Measurements from ENCODE around the gene P2RY12.

Gene P2RY12

DNA sequence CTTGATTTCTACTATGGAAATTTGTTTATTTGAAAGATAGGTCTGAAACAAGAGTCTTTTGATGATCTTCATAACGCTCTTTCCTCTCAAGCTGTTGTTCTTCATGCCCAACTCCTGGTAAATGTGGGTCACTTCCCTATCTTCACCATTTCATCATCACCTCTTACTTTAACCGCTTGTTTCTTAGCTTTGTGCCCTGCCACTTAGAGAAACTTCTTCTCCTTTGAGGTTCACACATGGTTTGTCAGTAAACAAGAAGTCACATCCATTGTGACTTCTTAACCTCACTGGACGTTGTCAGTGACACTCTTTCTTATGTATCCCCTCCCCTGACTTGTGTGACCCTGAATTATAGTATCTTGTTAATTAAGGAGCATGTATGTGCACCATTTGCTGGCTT is 38.3 kb downstream of the P2RY12 start (continued):
- TF ChIP-seq, protein P1, sequence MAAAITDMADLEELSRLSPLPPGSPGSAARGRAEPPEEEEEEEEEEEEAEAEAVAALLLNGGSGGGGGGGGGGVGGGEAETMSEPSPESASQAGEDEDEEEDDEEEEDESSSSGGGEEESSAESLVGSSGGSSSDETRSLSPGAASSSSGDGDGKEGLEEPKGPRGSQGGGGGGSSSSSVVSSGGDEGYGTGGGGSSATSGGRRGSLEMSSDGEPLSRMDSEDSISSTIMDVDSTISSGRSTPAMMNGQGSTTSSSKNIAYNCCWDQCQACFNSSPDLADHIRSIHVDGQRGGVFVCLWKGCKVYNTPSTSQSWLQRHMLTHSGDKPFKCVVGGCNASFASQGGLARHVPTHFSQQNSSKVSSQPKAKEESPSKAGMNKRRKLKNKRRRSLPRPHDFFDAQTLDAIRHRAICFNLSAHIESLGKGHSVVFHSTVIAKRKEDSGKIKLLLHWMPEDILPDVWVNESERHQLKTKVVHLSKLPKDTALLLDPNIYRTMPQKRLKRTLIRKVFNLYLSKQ (tag by site-specific recombination; IDR thresholded peaks at IDR 0.05; ENCODE audit: borderline replicate concordance): no peak
- TF ChIP-seq SALL2 (tag by site-specific recombination; IDR thresholded peaks at IDR 0.05; ENCODE audit: borderline replicate concordance) (no peak), ZFP37 (tag by site-specific recombination; IDR thresholded peaks at IDR 0.05) (no peak), ZBTB21 (tag by site-specific recombination; IDR thresholded peaks at IDR 0.05) (no peak), OVOL3 (tag by site-specific recombination; IDR thresholded peaks at IDR 0.05) (no peak), ZNF335 (tag by site-specific recombination; conservative IDR thresholded peaks at IDR 0.05) (no peak)

DNA sequence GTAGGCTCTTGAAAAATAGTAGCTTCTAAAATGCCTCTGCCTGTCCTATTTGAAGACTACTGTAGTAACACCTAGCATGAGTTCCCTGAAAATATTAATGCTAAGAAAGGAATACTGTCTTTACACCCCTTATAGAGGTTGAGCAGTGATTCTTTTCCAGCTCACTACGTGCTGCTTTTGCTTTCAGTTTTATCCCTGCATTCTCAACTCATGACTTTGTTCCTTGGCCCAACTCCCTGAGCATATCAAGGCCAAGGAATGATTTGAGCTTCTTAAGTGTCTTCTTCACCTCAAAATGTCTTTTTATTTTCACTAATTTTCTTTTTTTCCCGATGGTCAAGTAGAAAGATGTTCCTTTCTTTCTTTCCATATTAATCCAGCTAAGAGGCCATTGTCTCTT is 38.7 kb downstream of the P2RY12 start:
- POLR2A ChIA-PET: no interaction called here
- CTCF ChIA-PET: interaction anchor here (0.6 kb wide), 2 partner anchors 117 to 1043 kb away, joined by 3 to 5 read pairs; no protein-coding TSS in a partner anchor
- no peak for TF ChIP-seq ZSCAN30 (tag by site-specific recombination; IDR thresholded peaks at IDR 0.05)
- no peak for TF ChIP-seq ZNF426 (tag by site-specific recombination; IDR thresholded peaks at IDR 0.05)
- no peak overlapping the region for H3K4me3 ChIP-seq (ENCODE audit: low read depth, low read length)
- H3K27ac ChIP-seq (ENCODE audit: extremely low read depth, low read depth, low read length): no peak overlapping the region
- no peaks in the 10 kb centered on the region for H3K36me3 ChIP-seq (ENCODE audit: control insufficient read depth in 2 of 2, insufficient read depth in 1 of 2, low read length in 2 of 2)
- no peaks in the 10 kb centered on the region for H3K9me3 ChIP-seq (ENCODE audit: control insufficient read depth, insufficient read depth, low read depth, low read length)
- H3K4me1 ChIP-seq (ENCODE audit: control insufficient read depth, insufficient read depth, low read length): no peaks in the 10 kb centered on the region

DNA sequence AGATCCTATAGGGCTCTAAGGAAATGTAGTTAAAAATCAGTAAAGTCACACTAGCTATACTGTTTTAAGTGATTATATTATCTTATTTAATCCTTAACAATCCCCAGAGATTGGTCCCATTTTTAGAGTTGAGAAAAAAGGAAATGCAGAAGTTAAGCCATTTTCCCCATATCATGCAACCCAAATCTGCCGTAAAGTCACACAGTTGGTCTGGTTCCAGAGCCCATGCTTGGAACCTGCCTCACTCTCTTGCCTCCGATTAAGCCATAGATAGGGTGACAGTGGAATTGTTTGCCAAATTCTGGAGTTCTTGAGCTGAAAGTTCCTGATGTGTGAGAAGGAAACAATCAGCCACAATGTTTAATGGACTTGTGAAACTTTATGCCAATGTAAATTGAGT is 52.9 kb downstream of the P2RY12 start:
- POLR2A ChIA-PET: no interaction called here
- no peak overlapping the region for H3K4me3 ChIP-seq (ENCODE audit: low read depth, low read length)
- CTCF ChIA-PET: no interaction called here
- no peaks in the 10 kb centered on the region for H3K9me3 ChIP-seq (ENCODE audit: control insufficient read depth, insufficient read depth, low read depth, low read length)
- no peaks in the 10 kb centered on the region for H3K4me1 ChIP-seq (ENCODE audit: control insufficient read depth, insufficient read depth, low read length)
- H3K36me3 ChIP-seq (ENCODE audit: control insufficient read depth in 2 of 2, insufficient read depth in 1 of 2, low read length in 2 of 2): no peaks in the 10 kb centered on the region
- no peak overlapping the region for H3K27ac ChIP-seq (ENCODE audit: extremely low read depth, low read depth, low read length)
- TF ChIP-seq ZNF473 (tag by site-specific recombination; IDR thresholded peaks at IDR 0.05) (no peak), ZNF202 (tag by site-specific recombination; IDR thresholded peaks at IDR 0.05; ENCODE audit: borderline replicate concordance) (no peak), GLI2 (tag by site-specific recombination; IDR thresholded peaks at IDR 0.05; ENCODE audit: borderline replicate concordance, low read depth) (no peak), ZNF777 (tag by site-specific recombination; IDR thresholded peaks at IDR 0.05; ENCODE audit: borderline replicate concordance) (no peak), KLF10 (tag by site-specific recombination; IDR thresholded peaks at IDR 0.05) (no peak)
- TF ChIP-seq, protein P2, sequence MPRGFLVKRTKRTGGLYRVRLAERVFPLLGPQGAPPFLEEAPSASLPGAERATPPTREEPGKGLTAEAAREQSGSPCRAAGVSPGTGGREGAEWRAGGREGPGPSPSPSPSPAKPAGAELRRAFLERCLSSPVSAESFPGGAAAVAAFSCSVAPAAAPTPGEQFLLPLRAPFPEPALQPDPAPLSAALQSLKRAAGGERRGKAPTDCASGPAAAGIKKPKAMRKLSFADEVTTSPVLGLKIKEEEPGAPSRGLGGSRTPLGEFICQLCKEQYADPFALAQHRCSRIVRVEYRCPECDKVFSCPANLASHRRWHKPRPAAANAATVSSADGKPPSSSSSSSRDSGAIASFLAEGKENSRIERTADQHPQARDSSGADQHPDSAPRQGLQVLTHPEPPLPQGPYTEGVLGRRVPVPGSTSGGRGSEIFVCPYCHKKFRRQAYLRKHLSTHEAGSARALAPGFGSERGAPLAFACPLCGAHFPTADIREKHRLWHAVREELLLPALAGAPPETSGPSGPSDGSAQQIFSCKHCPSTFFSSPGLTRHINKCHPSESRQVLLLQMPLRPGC (tag by site-specific recombination; IDR thresholded peaks at IDR 0.05): no peak

DNA sequence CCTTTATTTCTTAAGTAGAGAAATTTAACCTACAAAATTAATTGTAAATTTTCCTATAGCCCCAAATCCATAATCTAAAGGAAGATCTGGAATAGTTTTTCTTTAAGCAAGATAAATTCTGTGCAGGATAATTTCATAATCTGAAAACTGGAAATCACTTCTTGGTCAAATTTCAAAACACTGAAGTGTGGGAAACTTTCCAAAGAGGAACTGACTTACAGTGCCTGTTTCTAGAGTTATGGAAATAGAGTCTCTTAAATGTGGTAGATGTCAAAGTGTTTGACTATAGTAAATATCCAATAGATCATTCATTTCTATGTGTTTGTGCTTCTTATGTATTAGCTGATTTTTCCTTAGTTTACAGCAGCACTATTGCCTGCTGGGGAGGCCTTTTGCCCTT is 53.7 kb downstream of the P2RY12 start:
- CTCF ChIA-PET: no interaction called here
- Histone ChIP-seq H3K36me3 (ENCODE audit: control insufficient read depth in 2 of 2, insufficient read depth in 1 of 2, low read length in 2 of 2) (no peaks in the 10 kb centered on the region), H3K4me3 (ENCODE audit: low read depth, low read length) (no peak overlapping the region), H3K4me1 (ENCODE audit: control insufficient read depth, insufficient read depth, low read length) (no peaks in the 10 kb centered on the region), H3K9me3 (ENCODE audit: control insufficient read depth, insufficient read depth, low read depth, low read length) (no peaks in the 10 kb centered on the region), H3K27ac (ENCODE audit: extremely low read depth, low read depth, low read length) (no peak overlapping the region)
- POLR2A ChIA-PET: no interaction called here
- TF ChIP-seq, protein P3, sequence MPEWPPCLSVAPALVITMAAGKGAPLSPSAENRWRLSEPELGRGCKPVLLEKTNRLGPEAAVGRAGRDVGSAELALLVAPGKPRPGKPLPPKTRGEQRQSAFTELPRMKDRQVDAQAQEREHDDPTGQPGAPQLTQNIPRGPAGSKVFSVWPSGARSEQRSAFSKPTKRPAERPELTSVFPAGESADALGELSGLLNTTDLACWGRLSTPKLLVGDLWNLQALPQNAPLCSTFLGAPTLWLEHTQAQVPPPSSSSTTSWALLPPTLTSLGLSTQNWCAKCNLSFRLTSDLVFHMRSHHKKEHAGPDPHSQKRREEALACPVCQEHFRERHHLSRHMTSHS (tag by site-specific recombination; IDR thresholded peaks at IDR 0.05): no peak
- TF ChIP-seq, protein P4, sequence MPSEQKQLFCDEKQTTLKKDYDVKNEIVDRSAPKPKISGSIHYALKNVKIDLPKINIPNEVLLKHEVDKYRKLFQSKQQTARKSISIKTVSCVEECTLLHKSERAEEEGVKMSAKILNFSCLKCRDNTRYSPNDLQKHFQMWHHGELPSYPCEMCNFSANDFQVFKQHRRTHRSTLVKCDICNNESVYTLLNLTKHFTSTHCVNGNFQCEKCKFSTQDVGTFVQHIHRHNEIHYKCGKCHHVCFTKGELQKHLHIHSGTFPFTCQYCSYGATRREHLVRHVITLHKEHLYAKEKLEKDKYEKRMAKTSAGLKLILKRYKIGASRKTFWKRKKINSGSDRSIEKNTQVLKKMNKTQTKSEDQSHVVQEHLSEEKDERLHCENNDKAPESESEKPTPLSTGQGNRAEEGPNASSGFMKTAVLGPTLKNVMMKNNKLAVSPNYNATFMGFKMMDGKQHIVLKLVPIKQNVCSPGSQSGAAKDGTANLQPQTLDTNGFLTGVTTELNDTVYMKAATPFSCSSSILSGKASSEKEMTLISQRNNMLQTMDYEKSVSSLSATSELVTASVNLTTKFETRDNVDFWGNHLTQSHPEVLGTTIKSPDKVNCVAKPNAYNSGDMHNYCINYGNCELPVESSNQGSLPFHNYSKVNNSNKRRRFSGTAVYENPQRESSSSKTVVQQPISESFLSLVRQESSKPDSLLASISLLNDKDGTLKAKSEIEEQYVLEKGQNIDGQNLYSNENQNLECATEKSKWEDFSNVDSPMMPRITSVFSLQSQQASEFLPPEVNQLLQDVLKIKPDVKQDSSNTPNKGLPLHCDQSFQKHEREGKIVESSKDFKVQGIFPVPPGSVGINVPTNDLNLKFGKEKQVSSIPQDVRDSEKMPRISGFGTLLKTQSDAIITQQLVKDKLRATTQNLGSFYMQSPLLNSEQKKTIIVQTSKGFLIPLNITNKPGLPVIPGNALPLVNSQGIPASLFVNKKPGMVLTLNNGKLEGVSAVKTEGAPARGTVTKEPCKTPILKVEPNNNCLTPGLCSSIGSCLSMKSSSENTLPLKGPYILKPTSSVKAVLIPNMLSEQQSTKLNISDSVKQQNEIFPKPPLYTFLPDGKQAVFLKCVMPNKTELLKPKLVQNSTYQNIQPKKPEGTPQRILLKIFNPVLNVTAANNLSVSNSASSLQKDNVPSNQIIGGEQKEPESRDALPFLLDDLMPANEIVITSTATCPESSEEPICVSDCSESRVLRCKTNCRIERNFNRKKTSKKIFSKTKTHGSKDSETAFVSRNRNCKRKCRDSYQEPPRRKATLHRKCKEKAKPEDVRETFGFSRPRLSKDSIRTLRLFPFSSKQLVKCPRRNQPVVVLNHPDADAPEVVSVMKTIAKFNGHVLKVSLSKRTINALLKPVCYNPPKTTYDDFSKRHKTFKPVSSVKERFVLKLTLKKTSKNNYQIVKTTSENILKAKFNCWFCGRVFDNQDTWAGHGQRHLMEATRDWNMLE (tag by site-specific recombination; conservative IDR thresholded peaks at IDR 0.05; ENCODE audit: low read depth): no peak
- TF ChIP-seq ZNF155 (tag by site-specific recombination; IDR thresholded peaks at IDR 0.05) (no peak), SCRT1 (tag by site-specific recombination; IDR thresholded peaks at IDR 0.05; ENCODE audit: borderline replicate concordance) (no peak), ZNF311 (tag by site-specific recombination; IDR thresholded peaks at IDR 0.05; ENCODE audit: borderline replicate concordance) (no peak), ZBTB1 (tag by site-specific recombination; IDR thresholded peaks at IDR 0.05) (no peak)

Measured in HEK293 (cell line).